ENCODE results near the gene PXMP4.
A peak's percentile ranks its signal among the peaks of the same experiment; 100 is the strongest.

Gene PXMP4

DNA sequence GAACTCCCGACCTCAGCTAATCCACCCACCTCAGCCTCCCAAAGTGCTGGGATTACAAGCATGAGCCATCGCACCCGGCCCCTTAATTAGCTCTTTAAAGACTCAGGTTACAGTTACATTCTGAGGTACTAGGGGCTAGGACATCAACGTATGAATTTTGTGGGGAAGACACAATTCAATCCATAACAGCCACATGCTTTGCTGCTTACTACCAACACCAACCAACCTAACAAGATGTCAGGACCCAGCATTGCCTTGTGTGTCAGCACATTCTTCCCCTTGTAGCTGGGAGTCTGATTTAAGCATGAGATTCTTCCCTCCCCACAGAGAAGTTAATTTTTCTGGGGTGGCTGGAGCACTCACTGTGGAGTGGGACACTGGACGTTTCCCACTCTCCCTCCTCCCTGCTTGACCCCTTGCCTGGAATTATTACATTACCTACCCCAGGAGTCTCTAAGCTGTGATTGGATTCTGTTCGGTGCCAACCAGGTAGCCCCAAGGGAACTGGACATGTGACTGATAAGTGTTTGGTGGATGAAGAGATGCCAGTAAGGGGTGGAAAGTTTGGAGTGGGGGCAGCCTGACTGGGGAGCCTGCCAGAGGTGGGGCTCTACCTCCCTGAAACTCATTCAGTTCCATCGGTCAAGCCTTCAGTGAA lies 5.6 kb upstream of the PXMP4 start:
- ATAC-seq (replicated peaks), result no peak
- Mint-ChIP-seq H3K4me1 (peaks cover 3 to 5% of the 10 kb centered on the region in 2 donors), H3K27me3 (no peaks in the 10 kb centered on the region), H3K36me3 (no peaks in the 10 kb centered on the region), H3K4me3 (no peak overlapping the region), H3K9me3 (peaks cover 0 to 2% of the 10 kb centered on the region in 2 donors), H3K27ac (no peak overlapping the region)
- no peak for DNase-seq

DNA sequence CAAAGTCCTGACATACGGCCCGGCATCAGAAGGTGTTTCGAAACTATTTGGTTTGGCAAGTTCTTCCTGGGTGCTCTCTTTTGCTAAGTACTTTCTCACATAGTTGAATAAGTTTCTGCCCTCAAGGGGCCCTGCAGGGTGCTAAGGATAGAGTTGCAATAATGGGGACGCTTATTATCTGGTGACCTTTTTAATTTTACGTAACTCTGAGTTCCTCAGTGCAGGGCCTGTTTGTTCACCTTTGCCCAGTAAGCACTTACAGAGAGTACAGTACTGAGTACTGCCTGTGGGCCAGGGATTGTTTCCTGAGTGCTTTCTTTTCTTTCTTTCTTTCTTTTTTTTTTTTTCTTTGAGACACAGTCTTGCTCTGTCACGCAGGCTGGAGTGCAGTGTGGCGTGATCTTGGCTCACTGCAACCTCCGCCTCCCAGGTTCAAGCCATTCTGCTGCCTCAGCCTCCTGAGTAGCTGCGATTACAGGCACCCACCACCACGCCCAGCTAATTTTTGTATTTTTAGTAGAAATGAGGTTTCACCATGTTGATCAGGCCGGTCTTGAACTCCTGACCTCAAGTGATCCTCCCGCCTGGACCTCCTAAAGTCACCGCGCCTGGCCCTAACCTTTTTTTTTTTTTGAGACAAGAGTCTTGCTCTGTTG lies 4.5 kb upstream of the PXMP4 start:
- Mint-ChIP-seq H3K27ac (no peak overlapping the region), H3K9me3 (peaks cover 3 to 4% of the 10 kb centered on the region in 2 donors), H3K36me3 (peaks cover 0 to 4% of the 10 kb centered on the region in 2 donors), H3K4me1 (peaks cover 6 to 13% of the 10 kb centered on the region in 2 donors), H3K4me3 (no peak overlapping the region), H3K27me3 (no peaks in the 10 kb centered on the region)
- DNase-seq (no peak), ATAC-seq (replicated peaks) (no peak)

- H3K4me3 Mint-ChIP-seq, result peak overlapping the region in 1 of 2 donors; percentile 80
- H3K36me3 Mint-ChIP-seq, result peaks cover 0 to 6% of the 10 kb centered on the region in 2 donors
- H3K9me3 Mint-ChIP-seq, result peaks cover 3 to 4% of the 10 kb centered on the region in 2 donors
- no peak overlapping the region for H3K27ac Mint-ChIP-seq
- no peak for ATAC-seq (replicated peaks)
- H3K4me1 Mint-ChIP-seq, result peaks cover 8 to 24% of the 10 kb centered on the region in 2 donors
- no peak for DNase-seq
- no peaks in the 10 kb centered on the region for H3K27me3 Mint-ChIP-seq
Measured at GRCh38 chr20:33721391-33722140, 1.5 kb upstream of the PXMP4 start.

- Mint-ChIP-seq H3K36me3 (peaks cover 3 to 6% of the 10 kb centered on the region in 2 donors), H3K4me1 (peaks cover 8 to 24% of the 10 kb centered on the region in 2 donors), H3K27ac (peak overlapping the region; percentile 81), H3K27me3 (no peaks in the 10 kb centered on the region), H3K9me3 (peaks cover 3 to 4% of the 10 kb centered on the region in 2 donors), H3K4me3 (peak overlapping the region; percentile 80 to 88)
- peak; percentile 9 for DNase-seq
- peak; percentile 3 to 17 for ATAC-seq (replicated peaks)
Measured at GRCh38 chr20:33719277-33719988, 677 bp downstream of the PXMP4 start.

GRCh38 chr20:33716498-33716897 lies 3.6 kb downstream of the PXMP4 start:
- DNase-seq, result no peak
- no peaks in the 10 kb centered on the region for H3K27me3 Mint-ChIP-seq
- peaks cover 14 to 23% of the 10 kb centered on the region in 2 donors for H3K36me3 Mint-ChIP-seq
- peaks cover 3 to 4% of the 10 kb centered on the region in 2 donors for H3K9me3 Mint-ChIP-seq
- no peak overlapping the region for H3K27ac Mint-ChIP-seq
- no peak overlapping the region for H3K4me3 Mint-ChIP-seq
- peaks cover 8 to 24% of the 10 kb centered on the region in 2 donors for H3K4me1 Mint-ChIP-seq
- ATAC-seq (replicated peaks), result no peak

DNA sequence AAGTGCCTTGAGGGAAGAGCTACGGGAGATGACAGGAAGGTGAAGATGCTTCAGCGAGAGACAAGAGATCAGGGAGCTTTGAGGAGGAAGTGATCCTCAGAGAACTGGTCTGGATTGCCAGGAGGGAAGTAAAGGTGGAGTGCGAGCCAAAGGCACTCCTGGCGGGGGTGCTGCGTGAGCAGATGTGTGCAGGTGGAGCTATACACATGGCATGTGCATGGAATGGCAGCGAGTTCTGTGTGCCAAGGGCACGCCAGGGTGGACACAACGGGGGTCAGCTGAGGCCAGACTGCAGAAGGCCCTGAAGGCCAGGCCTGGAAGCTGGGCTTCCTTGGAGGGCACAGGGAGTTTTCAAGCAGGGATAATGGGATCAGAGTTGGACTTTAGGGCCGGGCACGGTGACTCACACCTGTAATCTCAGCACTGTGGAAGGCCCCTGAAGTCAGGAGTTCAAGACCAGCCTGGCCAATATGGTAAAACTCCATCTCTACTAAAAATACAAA lies 6.2 kb downstream of the PXMP4 start:
- Mint-ChIP-seq H3K4me3 (no peak overlapping the region), H3K4me1 (peaks cover 5 to 18% of the 10 kb centered on the region in 2 donors), H3K36me3 (peaks cover 22 to 29% of the 10 kb centered on the region in 2 donors), H3K9me3 (no peaks in the 10 kb centered on the region), H3K27ac (no peak overlapping the region), H3K27me3 (no peaks in the 10 kb centered on the region)
- ATAC-seq (replicated peaks) (no peak), DNase-seq (no peak)

DNA sequence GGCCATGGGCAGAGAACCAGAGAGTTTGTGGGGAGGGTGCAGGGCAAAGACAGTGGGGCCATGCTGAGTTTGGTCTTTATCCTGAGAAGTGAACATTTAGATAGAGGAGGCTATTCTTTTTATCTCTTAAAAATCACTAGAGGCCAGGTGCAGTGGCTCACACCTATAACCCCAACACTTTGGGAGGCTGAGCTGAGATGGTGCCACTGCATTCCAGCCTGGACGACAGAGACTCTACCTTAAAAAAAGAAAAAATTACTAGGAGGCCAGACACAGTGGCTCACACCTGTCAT lies 8.7 kb downstream of the PXMP4 start:
- ATAC-seq (replicated peaks), result no peak
- H3K27me3 Mint-ChIP-seq, result no peaks in the 10 kb centered on the region
- no peak for DNase-seq
- H3K27ac Mint-ChIP-seq, result no peak overlapping the region
- no peaks in the 10 kb centered on the region for H3K9me3 Mint-ChIP-seq
- H3K4me3 Mint-ChIP-seq, result no peak overlapping the region
- peaks cover 5 to 13% of the 10 kb centered on the region in 2 donors for H3K4me1 Mint-ChIP-seq
- peaks cover 25 to 36% of the 10 kb centered on the region in 2 donors for H3K36me3 Mint-ChIP-seq

- Mint-ChIP-seq H3K27me3 (no peaks in the 10 kb centered on the region), H3K4me3 (no peak overlapping the region)
Measured at GRCh38 chr20:33710681-33711445, 9.2 kb downstream of the PXMP4 start.

GRCh38 chr20:33709905-33710541 lies 10.1 kb downstream of the PXMP4 start:
- Mint-ChIP-seq H3K9me3 (no peaks in the 10 kb centered on the region), H3K36me3 (peaks cover 23 to 36% of the 10 kb centered on the region in 2 donors), H3K4me3 (no peak overlapping the region), H3K27ac (no peak overlapping the region), H3K27me3 (no peaks in the 10 kb centered on the region), H3K4me1 (peaks cover 5 to 13% of the 10 kb centered on the region in 2 donors)
- DNase-seq, result no peak
- no peak for ATAC-seq (replicated peaks)

More at GRCh38 chr20:33710681-33711445, 9.2 kb downstream of the PXMP4 start:
- DNase-seq (no peak), ATAC-seq (replicated peaks) (no peak)
- H3K9me3 Mint-ChIP-seq, result no peaks in the 10 kb centered on the region
- H3K4me1 Mint-ChIP-seq, result peaks cover 5 to 13% of the 10 kb centered on the region in 2 donors
- H3K27ac Mint-ChIP-seq, result no peak overlapping the region
- peaks cover 23 to 36% of the 10 kb centered on the region in 2 donors for H3K36me3 Mint-ChIP-seq

- ATAC-seq (replicated peaks) (peak in 1 of 2 donors; percentile 52), DNase-seq (no peak)
- H3K4me3 Mint-ChIP-seq, result no peak overlapping the region
- H3K27ac Mint-ChIP-seq, result peak overlapping the region; percentile 14
- H3K27me3 Mint-ChIP-seq, result no peaks in the 10 kb centered on the region
- no peaks in the 10 kb centered on the region for H3K9me3 Mint-ChIP-seq
- peaks cover 5 to 13% of the 10 kb centered on the region in 2 donors for H3K4me1 Mint-ChIP-seq
- peaks cover 23 to 36% of the 10 kb centered on the region in 2 donors for H3K36me3 Mint-ChIP-seq
Measured at GRCh38 chr20:33709398-33709797, 10.7 kb downstream of the PXMP4 start.

DNA sequence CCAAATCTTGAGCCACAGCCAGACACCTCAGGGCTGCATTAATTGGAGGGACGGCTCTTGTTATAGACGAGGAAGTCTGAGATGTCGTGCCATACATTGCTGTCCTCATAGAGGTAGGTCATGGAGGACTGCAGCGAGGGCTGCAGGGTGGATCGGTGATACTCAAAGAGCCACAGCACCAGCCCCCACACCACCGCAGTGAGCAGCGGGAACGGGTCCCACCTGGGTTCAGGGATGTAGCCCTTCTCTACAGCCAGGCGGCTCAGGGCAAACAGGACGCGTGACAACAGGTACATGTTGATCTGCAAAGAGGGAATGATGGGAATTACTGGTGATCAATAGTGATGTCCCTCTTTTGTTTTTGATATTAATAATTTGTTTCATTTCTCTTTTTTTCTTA lies 12.4 kb downstream of the PXMP4 start:
- Mint-ChIP-seq H3K27me3 (no peaks in the 10 kb centered on the region), H3K27ac (no peak overlapping the region), H3K4me3 (no peak overlapping the region), H3K9me3 (no peaks in the 10 kb centered on the region), H3K36me3 (peaks cover 17 to 25% of the 10 kb centered on the region in 2 donors), H3K4me1 (peaks cover 5 to 13% of the 10 kb centered on the region in 2 donors)
- ATAC-seq (replicated peaks), result no peak
- DNase-seq, result no peak

DNA sequence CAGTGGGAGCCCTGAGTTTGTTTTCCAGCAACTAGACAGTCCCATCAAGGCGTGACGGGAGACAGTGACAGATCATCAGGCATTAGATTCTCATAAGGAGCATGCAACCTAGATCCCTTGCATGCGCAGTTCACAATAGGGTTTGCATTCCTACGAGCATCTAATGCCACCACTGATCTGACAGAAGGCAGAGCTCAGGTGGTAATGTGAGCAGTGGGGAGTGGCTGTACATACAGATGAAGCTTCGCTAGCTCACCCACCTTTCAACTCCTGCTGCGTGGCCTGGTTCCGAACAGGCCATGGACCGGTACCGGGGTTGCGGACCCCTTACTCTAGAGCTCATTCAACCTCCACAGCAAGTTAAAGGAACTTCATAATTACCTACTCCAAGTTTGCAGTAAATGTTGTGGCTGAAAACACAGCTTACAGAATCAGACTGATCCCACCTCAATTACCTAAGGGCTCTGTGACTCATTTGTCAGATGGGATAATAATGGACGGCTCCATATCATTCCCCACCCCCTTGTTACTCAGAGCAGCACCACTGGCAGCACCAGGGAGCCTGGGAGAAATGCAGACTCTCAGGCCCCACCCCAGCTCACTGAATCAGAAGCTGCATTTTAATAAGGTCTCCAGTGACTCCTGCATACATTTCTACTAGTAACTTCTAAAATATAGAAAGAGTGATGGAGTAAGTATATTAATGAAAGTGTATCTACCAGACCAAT lies 15.7 kb downstream of the PXMP4 start:
- no peak overlapping the region for H3K4me3 Mint-ChIP-seq
- H3K36me3 Mint-ChIP-seq, result peaks cover 5 to 11% of the 10 kb centered on the region in 2 donors
- H3K27ac Mint-ChIP-seq, result no peak overlapping the region
- no peak for DNase-seq
- H3K4me1 Mint-ChIP-seq, result peaks cover 0 to 3% of the 10 kb centered on the region in 2 donors
- peaks cover 0 to 1% of the 10 kb centered on the region in 2 donors for H3K9me3 Mint-ChIP-seq
- ATAC-seq (replicated peaks), result no peak
- no peaks in the 10 kb centered on the region for H3K27me3 Mint-ChIP-seq
